Common myeloid progenitor, CD34-positive (primary cell): ENCODE measurements around the gene PARM1.

Experiments used
- CTCF ChIA-PET: fragments of 350-600 bp; sonication (Branson Sonifier 250); formaldehyde crosslinking; loops from one replicate; lab custom pipeline; 2021; ENCODE audit warnings: antibody characterized with exemption; lab: Charles Lee
- POLR2A ChIA-PET: fragments of 350-600 bp; sonication (Branson Sonifier 250); formaldehyde crosslinking; loops from one replicate; lab custom pipeline; 2021; ENCODE audit warnings: antibody characterized with exemption; lab: Charles Lee
- DNase-seq, 3 donors: peaks; one replicate each; pipeline versions ENCODE4 v3.0.0 to v3.0.0-alpha.2; 2013
- H3K27ac ChIP-seq, 2 experiments: 1 replicate in 1 of 2; 2 replicates in 1 of 2; pipeline ENCODE4 v1.7.0; 2013; ENCODE audit warnings: inconsistent platforms in 2 of 2, low read length in 2 of 2, mild to moderate bottlenecking in 2 of 2, low read depth in 1 of 2, moderate library complexity in 1 of 2; ENCODE audit not compliant: severe bottlenecking in 2 of 2, insufficient read depth in 1 of 2, poor library complexity in 1 of 2
- H3K27me3 ChIP-seq, 5 experiments: replicated peaks in 2 of 5; 1 replicate in 3 of 5; 2 replicates in 2 of 5; pipeline versions ENCODE4 v1.6.1 to v1.7.0; 2013; ENCODE audit warnings: low read length in 4 of 5, mild to moderate bottlenecking in 2 of 5, moderate library complexity in 2 of 5, inconsistent platforms in 1 of 5; ENCODE audit not compliant: insufficient read depth in 5 of 5, control insufficient read depth in 4 of 5
- H3K36me3 ChIP-seq, 4 experiments: 1 replicate in 2 of 4; 2 replicates in 2 of 4; pipeline versions ENCODE4 v1.6.1 to v1.7.0; 2013; ENCODE audit warnings: low read length in 3 of 4, control low read depth in 1 of 4, mild to moderate bottlenecking in 1 of 4; ENCODE audit not compliant: control insufficient read depth in 4 of 4, insufficient read depth in 4 of 4
- H3K4me1 ChIP-seq, 4 experiments: 1 replicate in 3 of 4; 2 replicates in 1 of 4; pipeline versions ENCODE4 v1.6.1 to v1.7.1; 2013; ENCODE audit warnings: low read length in 3 of 4, mild to moderate bottlenecking in 3 of 4, control low read depth in 1 of 4, inconsistent platforms in 1 of 4, moderate library complexity in 1 of 4; ENCODE audit not compliant: control insufficient read depth in 4 of 4, insufficient read depth in 4 of 4; ENCODE audit errors: control extremely low read depth in 1 of 4
- H3K4me3 ChIP-seq, 7 experiments: 1 replicate in 4 of 7; 2 replicates in 3 of 7; pipeline versions ENCODE4 v1.5.1 to v1.7.0; 2013; ENCODE audit warnings: mild to moderate bottlenecking in 7 of 7, low read length in 6 of 7, moderate library complexity in 6 of 7, inconsistent platforms in 2 of 7, low read depth in 2 of 7, control low read depth in 1 of 7; ENCODE audit not compliant: insufficient read depth in 4 of 7, control insufficient read depth in 1 of 7; ENCODE audit errors: extremely low read depth in 1 of 7
- H3K9me3 ChIP-seq, 5 experiments: 1 replicate in 4 of 5; 2 replicates in 1 of 5; pipeline versions ENCODE4 v1.6.1 to v1.7.1; 2013; ENCODE audit warnings: low read length in 4 of 5, mild to moderate bottlenecking in 2 of 5, inconsistent platforms in 1 of 5, low read depth in 1 of 5, moderate library complexity in 1 of 5; ENCODE audit not compliant: control insufficient read depth in 4 of 5, insufficient read depth in 2 of 5; ENCODE audit errors: control extremely low read depth in 1 of 5
- WGBS: methylation state at CpG from one replicate; pipeline ENCODE4 v1.1.5; 2013; ENCODE audit not compliant: insufficient coverage; 5-methylcytosine and 5-hydroxymethylcytosine counted together

The PARM1 gene

GRCh38 chr4:75037252-75037651, 104.3 kb downstream of the PARM1 start:
- ChIA-PET CTCF (no interaction called here), POLR2A (no interaction called here)
- no peak overlapping the region for H3K27ac ChIP-seq
- no peaks in the 10 kb centered on the region for H3K36me3 ChIP-seq
- WGBS: 100% methylated on average over 1 of the region's 1 CpG
- H3K4me3 ChIP-seq: no peak overlapping the region
- no peak for DNase-seq
- peaks cover 0 to 7% (median 1%) of the 10 kb centered on the region in 4 experiments for H3K4me1 ChIP-seq
- no peaks in the 10 kb centered on the region for H3K27me3 ChIP-seq
- no peaks in the 10 kb centered on the region for H3K9me3 ChIP-seq

DNA sequence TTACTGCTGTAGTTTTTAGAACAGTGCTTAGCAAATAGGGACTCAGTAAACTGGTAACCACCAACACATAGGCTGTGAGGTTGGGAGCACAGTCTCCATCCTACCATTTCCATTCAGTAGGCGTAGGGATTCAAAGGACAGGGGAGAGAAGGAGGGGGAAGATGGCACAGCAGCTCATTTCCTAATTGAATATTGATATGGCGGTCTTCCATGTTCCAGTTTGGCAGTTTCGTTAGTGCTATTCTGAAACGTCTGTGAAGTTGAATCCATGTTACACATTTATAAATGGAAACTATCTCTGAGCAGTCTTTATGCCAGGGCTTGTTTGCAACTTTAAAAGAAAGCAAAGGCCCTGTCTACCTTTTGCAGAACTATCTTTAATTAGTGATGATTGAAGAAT, 105.5 kb downstream of the PARM1 start:
- CTCF ChIA-PET: no interaction called here
- POLR2A ChIA-PET: no interaction called here
- no peak for DNase-seq
- H3K4me1 ChIP-seq: peaks cover 0 to 7% (median 1%) of the 10 kb centered on the region in 4 experiments
- 100% methylated on average over 3 of the region's 4 CpGs for WGBS
- no peaks in the 10 kb centered on the region for H3K27me3 ChIP-seq
- no peak overlapping the region for H3K27ac ChIP-seq
- H3K4me3 ChIP-seq: no peak overlapping the region
- H3K9me3 ChIP-seq: no peaks in the 10 kb centered on the region
- no peaks in the 10 kb centered on the region for H3K36me3 ChIP-seq

DNA sequence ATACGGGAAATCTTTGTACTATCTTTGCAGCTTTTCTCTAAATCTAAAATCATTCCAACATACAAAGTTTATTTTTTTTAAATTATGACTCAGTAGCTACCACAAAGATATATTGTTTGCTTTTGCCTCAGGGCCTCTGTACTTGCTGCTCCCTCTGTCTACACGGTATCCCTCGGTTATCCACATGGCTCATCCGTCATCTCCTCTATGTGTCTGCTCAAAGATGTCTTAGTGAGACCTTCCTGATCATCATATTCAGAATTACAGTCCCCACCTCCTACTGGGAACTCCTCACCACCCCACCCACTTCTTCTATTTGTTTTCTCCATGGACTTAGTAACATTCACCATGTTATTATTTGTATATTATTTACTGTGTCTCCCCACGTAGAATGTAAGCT, 107.8 kb downstream of the PARM1 start:
- no peaks in the 10 kb centered on the region for H3K9me3 ChIP-seq
- CTCF ChIA-PET: no interaction called here
- H3K27ac ChIP-seq: no peak overlapping the region
- POLR2A ChIA-PET: no interaction called here
- 90% methylated on average over 2 of the region's 5 CpGs for WGBS
- no peaks in the 10 kb centered on the region for H3K36me3 ChIP-seq
- DNase-seq: no peak
- no peaks in the 10 kb centered on the region for H3K27me3 ChIP-seq
- H3K4me1 ChIP-seq: peaks cover 0 to 7% (median 1%) of the 10 kb centered on the region in 4 experiments
- H3K4me3 ChIP-seq: no peak overlapping the region

DNA sequence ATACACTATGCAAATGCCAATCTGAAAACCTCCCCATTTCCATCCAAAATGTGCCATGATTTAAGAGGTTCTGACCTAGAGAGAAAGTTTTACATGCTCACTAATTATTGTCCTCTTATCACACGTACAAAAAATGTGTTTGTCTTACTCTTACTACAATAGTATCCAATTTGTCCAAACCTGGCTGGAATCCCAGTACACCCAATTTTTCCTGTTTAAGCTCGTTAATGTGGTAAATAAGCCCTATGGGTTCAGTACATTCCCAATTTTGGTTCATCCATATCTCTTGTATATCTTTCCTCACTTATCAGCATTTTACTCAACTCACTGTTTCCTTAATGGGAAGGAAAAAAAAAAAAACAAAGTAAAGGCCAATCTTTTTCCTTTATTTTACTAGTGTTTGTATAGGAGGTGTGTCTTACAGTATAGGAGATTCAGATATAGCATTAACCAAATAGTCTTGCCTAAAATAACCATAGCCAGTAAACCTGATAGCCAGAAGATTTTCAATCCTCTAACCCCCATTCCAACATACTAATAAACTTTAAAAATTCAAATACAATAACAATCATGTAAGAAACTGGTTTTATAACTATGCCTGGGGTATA, 109.8 kb downstream of the PARM1 start:
- CTCF ChIA-PET: no interaction called here
- Histone ChIP-seq H3K4me1 (no peaks in the 10 kb centered on the region), H3K27ac (no peak overlapping the region), H3K27me3 (no peaks in the 10 kb centered on the region), H3K4me3 (no peak overlapping the region), H3K36me3 (no peaks in the 10 kb centered on the region), H3K9me3 (no peaks in the 10 kb centered on the region)
- WGBS: 92% methylated on average over 2 of the region's 2 CpGs
- POLR2A ChIA-PET: no interaction called here
- DNase-seq: no peak

- Histone ChIP-seq H3K36me3 (no peaks in the 10 kb centered on the region), H3K4me3 (no peak overlapping the region), H3K4me1 (no peaks in the 10 kb centered on the region), H3K9me3 (no peaks in the 10 kb centered on the region), H3K27me3 (no peaks in the 10 kb centered on the region), H3K27ac (no peak overlapping the region)
- DNase-seq: no peak
- WGBS: no CpG with 5 or more reads among the region's 4 CpGs
- POLR2A ChIA-PET: interaction anchor here (0.6 kb wide), 1 partner anchor 163 kb away, joined by 6 read pairs; no protein-coding TSS in a partner anchor
- CTCF ChIA-PET: no interaction called here
These were observed 113.3 kb downstream of the PARM1 start for GRCh38 chr4:75046226-75046625.

DNA sequence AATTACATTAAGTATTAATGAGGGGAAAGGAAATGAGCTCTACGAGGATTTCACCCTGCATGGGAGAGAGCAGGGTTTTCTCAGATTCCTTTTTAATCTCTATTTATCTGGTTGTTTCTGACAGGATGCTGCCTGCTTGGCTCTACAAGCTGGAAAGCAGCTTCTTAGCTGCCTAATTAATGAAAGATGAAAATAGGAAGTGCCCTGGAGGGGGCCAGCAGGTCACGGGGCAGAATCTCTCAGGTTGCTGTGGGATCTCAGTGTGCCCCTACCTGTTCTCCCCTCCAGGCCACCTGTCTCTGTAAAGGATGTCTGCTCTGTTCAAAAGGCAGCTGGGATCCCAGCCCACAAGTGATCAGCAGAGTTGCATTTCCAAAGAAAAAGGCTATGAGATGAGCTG, 113.7 kb downstream of the PARM1 start:
- POLR2A ChIA-PET: interaction anchor here (0.6 kb wide), 1 partner anchor 163 kb away, joined by 6 read pairs; no protein-coding TSS in a partner anchor
- CTCF ChIA-PET: no interaction called here
- WGBS: no CpG with 5 or more reads among the region's 2 CpGs
- Histone ChIP-seq H3K27me3 (no peaks in the 10 kb centered on the region), H3K27ac (no peak overlapping the region), H3K4me1 (no peaks in the 10 kb centered on the region), H3K4me3 (no peak overlapping the region), H3K9me3 (no peaks in the 10 kb centered on the region), H3K36me3 (no peaks in the 10 kb centered on the region)
- DNase-seq: no peak

- ChIA-PET CTCF (no interaction called here), POLR2A (no interaction called here)
- no peaks in the 10 kb centered on the region for H3K27me3 ChIP-seq
- H3K4me1 ChIP-seq: no peaks in the 10 kb centered on the region
- DNase-seq: no peak
- WGBS: 83% methylated on average over 4 of the region's 9 CpGs
- H3K9me3 ChIP-seq: no peaks in the 10 kb centered on the region
- H3K36me3 ChIP-seq: no peaks in the 10 kb centered on the region
- no peak overlapping the region for H3K27ac ChIP-seq
- H3K4me3 ChIP-seq: no peak overlapping the region
These were observed 115.4 kb downstream of the PARM1 start for GRCh38 chr4:75048208-75048879.
